NCI-H226 (cell line): ENCODE data around the gene COL6A3.
"Not testable (repeated sequence)": the region's sequence is repeated elsewhere in the genome, so short reads cannot be mapped to it uniquely, and the experiment has no call there.

Experiments used
- DNase-seq: peaks from one replicate; pipeline ENCODE4 v3.0.0-alpha.2; 2015

Gene COL6A3

GRCh38 chr2:237315170-237315828, 98.7 kb downstream of the COL6A3 start:
- no peak for DNase-seq

GRCh38 chr2:237314681-237315080, 99.3 kb downstream of the COL6A3 start:
- DNase-seq = no peak

- no peak for DNase-seq
Observed at GRCh38 chr2:237314198-237314597, 99.8 kb downstream of the COL6A3 start.

- no peak for DNase-seq
Observed at GRCh38 chr2:237312021-237312755, 101.8 kb downstream of the COL6A3 start.

GRCh38 chr2:237310515-237311114, 103.3 kb downstream of the COL6A3 start:
- no peak for DNase-seq

GRCh38 chr2:237309416-237309815, 104.5 kb downstream of the COL6A3 start:
- no peak for DNase-seq

GRCh38 chr2:237309011-237309410, 105.0 kb downstream of the COL6A3 start:
- DNase-seq = no peak

GRCh38 chr2:237307474-237307873, 106.5 kb downstream of the COL6A3 start:
- no peak for DNase-seq

- no peak for DNase-seq
Observed at GRCh38 chr2:237306787-237307170, 107.2 kb downstream of the COL6A3 start.

GRCh38 chr2:237306083-237306786, 107.7 kb downstream of the COL6A3 start:
- no peak for DNase-seq

GRCh38 chr2:237305579-237305978, 108.4 kb downstream of the COL6A3 start:
- DNase-seq = no peak

- DNase-seq = peak; percentile 20
Observed at GRCh38 chr2:237304763-237305514, 109.0 kb downstream of the COL6A3 start.

GRCh38 chr2:237303244-237303643, 110.7 kb downstream of the COL6A3 start:
- not testable (repeated sequence) for DNase-seq

- no peak for DNase-seq
Observed at GRCh38 chr2:237301595-237301994, 112.4 kb downstream of the COL6A3 start.

- no peak for DNase-seq
Observed at GRCh38 chr2:237300739-237301138, 113.2 kb downstream of the COL6A3 start.

- peak; percentile 86 for DNase-seq
Observed at GRCh38 chr2:237299906-237300305, 114.1 kb downstream of the COL6A3 start.

- DNase-seq = peak; percentile 90
Observed at GRCh38 chr2:237298151-237299118, 115.5 kb downstream of the COL6A3 start.

GRCh38 chr2:237297421-237298150, 116.4 kb downstream of the COL6A3 start:
- no peak for DNase-seq

- DNase-seq = no peak
Observed at GRCh38 chr2:237296756-237297155, 117.2 kb downstream of the COL6A3 start.

- DNase-seq = no peak
Observed at GRCh38 chr2:237295889-237296480, 118.0 kb downstream of the COL6A3 start.
